ENCODE data around the gene COL19A1. TPM values are rescaled to one million over a fixed set of nuclear protein-coding genes. Genes with fewer than 3 reads are reported as not detected.
"Not testable (repeated sequence)": the region's sequence is repeated elsewhere in the genome, so short reads cannot be mapped to it uniquely, and the experiment has no call there.

COL19A1 gene
- total and polyA plus RNA-seq, 9 donors = 0.61 to 11.1 (median 2.8) TPM

DNA sequence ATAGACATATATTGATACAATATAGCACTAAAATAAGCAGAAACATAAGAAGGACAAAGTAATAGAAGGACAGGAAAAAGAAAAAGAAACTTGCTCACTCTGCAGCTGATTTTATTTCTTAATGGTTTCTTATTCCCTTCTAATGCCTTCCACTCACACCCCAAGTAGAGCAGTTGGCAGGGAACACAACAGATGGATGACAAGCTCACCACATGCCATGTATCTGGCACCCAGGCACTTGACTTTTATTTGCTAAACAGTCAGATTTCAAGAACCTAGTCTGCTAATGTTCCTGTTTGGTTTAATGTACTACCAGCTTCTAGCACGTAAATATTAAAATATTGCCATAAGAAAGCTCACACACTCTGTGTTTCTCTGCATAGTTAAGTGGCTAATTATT is 87.1 kb downstream of the COL19A1 start:
- H3K27ac ChIP-seq (ENCODE audit: low read length) = no peak overlapping the region

DNA sequence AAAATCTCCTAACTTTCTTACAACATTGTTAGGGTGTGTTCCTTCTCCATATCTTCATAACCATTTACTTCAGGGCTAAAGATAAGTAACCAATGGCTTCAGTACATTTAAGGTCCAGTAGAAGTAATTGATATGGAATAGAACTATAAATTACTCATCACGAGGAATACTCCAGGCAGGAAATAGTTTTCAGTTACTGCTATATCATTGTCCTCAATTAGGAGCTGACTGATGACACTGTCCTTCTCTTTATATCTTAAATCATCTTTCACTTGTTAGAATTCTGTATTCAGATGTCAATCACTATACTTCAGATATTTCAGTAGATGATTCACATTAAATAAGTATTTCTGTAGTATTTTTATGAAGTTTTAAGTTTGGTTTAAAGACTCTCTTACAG is 88.4 kb downstream of the COL19A1 start:
- H3K36me3 ChIP-seq (ENCODE audit: control insufficient read depth, insufficient read depth, low read length) = no peaks in the 10 kb centered on the region
- H3K27ac ChIP-seq (ENCODE audit: low read length) = no peak overlapping the region
- H3K27me3 ChIP-seq (ENCODE audit: control insufficient read depth, insufficient read depth, low read length) = no peaks in the 10 kb centered on the region
- peaks cover 3% of the 10 kb centered on the region for H3K4me1 ChIP-seq (ENCODE audit: control insufficient read depth, insufficient read depth, low read length)
- H3K4me3 ChIP-seq (ENCODE audit: low read length) = no peak overlapping the region
- no peak for DNase-seq
- WGBS (ENCODE audit: insufficient coverage) = no CpG with 5 or more reads among the region's 1 CpG
- no peaks in the 10 kb centered on the region for H3K9me3 ChIP-seq (replicated peaks; ENCODE audit: control insufficient read depth, low read depth, low read length)

More for the DNA sequence above, 87.1 kb downstream of the COL19A1 start:
- no CpG with 5 or more reads among the region's 1 CpG for whole genome bisulfite sequencing (ENCODE audit: insufficient coverage)
- no peaks in the 10 kb centered on the region for H3K36me3 ChIP-seq (ENCODE audit: control insufficient read depth, insufficient read depth, low read length)
- no peaks in the 10 kb centered on the region for H3K9me3 ChIP-seq (replicated peaks; ENCODE audit: control insufficient read depth, low read depth, low read length)
- peaks cover 3% of the 10 kb centered on the region for H3K4me1 ChIP-seq (ENCODE audit: control insufficient read depth, insufficient read depth, low read length)
- no peak overlapping the region for H3K4me3 ChIP-seq (ENCODE audit: low read length)
- DNase-seq = peak; percentile 49
- H3K27me3 ChIP-seq (ENCODE audit: control insufficient read depth, insufficient read depth, low read length) = no peaks in the 10 kb centered on the region

DNA sequence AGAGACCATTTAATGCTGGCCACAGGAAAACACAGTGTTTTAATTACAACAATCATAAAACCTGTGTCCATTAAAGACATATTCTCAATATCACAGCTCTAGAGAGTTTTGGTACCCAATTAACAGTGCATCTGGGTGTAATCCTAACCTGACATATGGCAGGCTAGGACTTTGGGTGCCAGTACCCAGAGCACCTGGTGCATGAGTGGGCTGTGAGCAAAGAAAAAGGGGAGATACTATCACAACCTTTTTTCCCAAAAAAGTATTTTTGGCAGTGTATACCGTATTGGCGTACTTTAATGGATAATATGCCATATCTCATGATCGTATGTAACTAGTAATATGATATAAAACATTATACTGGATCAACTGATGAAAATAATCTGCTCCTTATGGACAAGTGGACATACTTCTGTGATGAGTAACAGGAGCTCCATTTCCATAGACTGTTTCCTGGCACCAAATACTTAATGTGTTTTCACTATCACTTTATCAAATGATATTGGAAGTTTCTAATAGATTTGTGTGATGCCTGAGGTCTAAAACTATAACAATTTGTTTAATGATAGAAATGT is 91.7 kb downstream of the COL19A1 start:
- no CpG with 5 or more reads among the region's 3 CpGs for WGBS (ENCODE audit: insufficient coverage)
- H3K27ac ChIP-seq (ENCODE audit: low read length) = no peak overlapping the region
- no peaks in the 10 kb centered on the region for H3K27me3 ChIP-seq (ENCODE audit: control insufficient read depth, insufficient read depth, low read length)
- H3K4me1 ChIP-seq (ENCODE audit: control insufficient read depth, insufficient read depth, low read length) = peaks cover 8% of the 10 kb centered on the region
- H3K4me3 ChIP-seq (ENCODE audit: low read length) = no peak overlapping the region
- no peaks in the 10 kb centered on the region for H3K36me3 ChIP-seq (ENCODE audit: control insufficient read depth, insufficient read depth, low read length)
- no peaks in the 10 kb centered on the region for H3K9me3 ChIP-seq (replicated peaks; ENCODE audit: control insufficient read depth, low read depth, low read length)
- DNase-seq = peak; percentile 32

DNA sequence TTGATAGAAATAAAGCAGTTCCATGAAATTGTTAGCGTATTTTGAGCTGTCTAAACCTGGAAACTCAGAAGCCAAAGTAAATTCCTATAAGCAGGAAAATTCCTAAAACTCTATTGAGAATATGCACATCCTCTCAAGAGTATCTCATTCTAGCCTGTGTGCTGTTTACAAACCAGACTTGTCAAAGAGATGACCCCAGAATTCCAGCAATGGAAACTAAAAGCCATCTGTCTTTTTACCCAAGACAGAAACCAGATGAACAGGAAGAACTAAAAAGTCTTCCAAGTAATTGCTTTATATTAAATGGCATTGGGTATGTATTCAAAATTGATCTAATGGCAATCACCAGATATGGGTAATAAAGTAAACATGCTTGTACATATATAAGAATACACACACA is 92.6 kb downstream of the COL19A1 start:
- Histone ChIP-seq H3K27me3 (ENCODE audit: control insufficient read depth, insufficient read depth, low read length) (no peaks in the 10 kb centered on the region), H3K27ac (ENCODE audit: low read length) (no peak overlapping the region), H3K4me1 (ENCODE audit: control insufficient read depth, insufficient read depth, low read length) (peaks cover 8% of the 10 kb centered on the region), H3K36me3 (ENCODE audit: control insufficient read depth, insufficient read depth, low read length) (no peaks in the 10 kb centered on the region), H3K9me3 (replicated peaks; ENCODE audit: control insufficient read depth, low read depth, low read length) (no peaks in the 10 kb centered on the region), H3K4me3 (ENCODE audit: low read length) (no peak overlapping the region)
- peak; percentile 9 for DNase-seq
- WGBS (ENCODE audit: insufficient coverage) = no CpG with 5 or more reads among the region's 1 CpG

DNA sequence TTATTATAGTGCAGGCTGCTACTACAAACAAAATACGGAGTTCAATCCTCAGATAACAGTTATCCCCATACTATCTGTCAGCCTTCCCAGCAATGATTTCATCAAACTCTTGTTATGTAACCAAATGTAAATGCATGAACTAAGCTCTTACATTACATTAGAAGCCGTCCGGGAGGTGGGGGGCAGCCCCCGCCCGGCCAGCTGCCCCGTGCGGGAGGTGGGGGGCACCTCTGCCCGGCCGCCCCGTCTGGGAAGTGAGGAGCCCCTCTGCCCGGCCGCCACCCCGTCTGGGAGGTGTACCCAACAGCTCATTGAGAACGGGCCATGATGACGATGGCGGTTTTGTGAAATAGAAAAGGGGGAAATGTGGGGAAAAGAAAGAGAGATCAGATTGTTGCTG is 99.6 kb downstream of the COL19A1 start:
- not testable (repeated sequence) for H3K4me1 ChIP-seq (ENCODE audit: control insufficient read depth, insufficient read depth, low read length); H3K36me3 ChIP-seq (ENCODE audit: control insufficient read depth, insufficient read depth, low read length)
- WGBS (ENCODE audit: insufficient coverage) = 97% methylated on average over 11 of the region's 16 CpGs

DNA sequence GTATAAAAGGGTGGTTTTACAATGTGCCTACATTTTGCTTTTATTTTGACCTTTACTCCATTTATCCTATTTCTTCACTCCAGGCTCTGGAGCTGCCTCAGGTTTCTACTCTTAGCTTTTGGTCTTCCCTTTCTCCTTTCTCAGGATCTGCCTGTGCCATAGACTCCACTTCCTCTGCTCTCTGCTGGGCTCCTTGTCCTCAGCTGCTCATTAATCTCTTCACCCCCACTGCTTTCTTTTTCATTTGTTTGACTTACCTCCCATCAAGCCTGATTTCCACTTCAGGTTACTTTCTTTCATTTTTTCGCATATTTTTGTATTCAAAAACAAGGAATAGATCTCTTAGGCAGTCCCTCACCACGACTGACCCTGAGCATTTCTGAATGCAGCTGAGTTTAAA is 106.8 kb downstream of the COL19A1 start:
- H3K36me3 ChIP-seq (ENCODE audit: control insufficient read depth, insufficient read depth, low read length) = no peaks in the 10 kb centered on the region
- peaks cover 2% of the 10 kb centered on the region for H3K4me1 ChIP-seq (ENCODE audit: control insufficient read depth, insufficient read depth, low read length)
- no peak overlapping the region for H3K27ac ChIP-seq (ENCODE audit: low read length)
- no CpG with 5 or more reads among the region's 2 CpGs for WGBS (ENCODE audit: insufficient coverage)
- H3K9me3 ChIP-seq (replicated peaks; ENCODE audit: control insufficient read depth, low read depth, low read length) = no peaks in the 10 kb centered on the region
- DNase-seq = no peak
- no peak overlapping the region for H3K4me3 ChIP-seq (ENCODE audit: low read length)
- H3K27me3 ChIP-seq (ENCODE audit: control insufficient read depth, insufficient read depth, low read length) = no peaks in the 10 kb centered on the region

More for the DNA sequence above, 99.6 kb downstream of the COL19A1 start:
- not testable (repeated sequence) for H3K27ac ChIP-seq (ENCODE audit: low read length); H3K27me3 ChIP-seq (ENCODE audit: control insufficient read depth, insufficient read depth, low read length); H3K9me3 ChIP-seq (replicated peaks; ENCODE audit: control insufficient read depth, low read depth, low read length); H3K4me3 ChIP-seq (ENCODE audit: low read length); DNase-seq

DNA sequence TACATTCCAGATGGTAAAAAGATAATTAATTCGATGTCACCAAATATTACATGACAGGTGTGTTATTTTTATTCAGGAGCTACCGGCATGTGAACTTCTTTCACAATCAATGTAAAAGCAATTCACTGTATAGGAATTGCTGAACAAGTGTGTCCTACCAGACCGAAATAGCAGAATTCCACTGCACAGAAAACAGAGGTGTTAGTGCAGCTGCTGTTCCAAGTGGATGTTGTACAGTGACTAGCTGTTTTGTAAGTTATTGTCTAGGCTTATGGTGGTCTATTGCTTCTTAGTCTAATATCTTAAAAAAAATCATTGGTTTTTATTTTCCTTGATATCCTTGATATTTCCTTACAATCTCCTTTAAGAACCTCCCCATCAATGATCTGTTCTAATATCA is 107.4 kb downstream of the COL19A1 start:
- Histone ChIP-seq H3K36me3 (ENCODE audit: control insufficient read depth, insufficient read depth, low read length) (no peaks in the 10 kb centered on the region), H3K9me3 (replicated peaks; ENCODE audit: control insufficient read depth, low read depth, low read length) (no peaks in the 10 kb centered on the region), H3K27ac (ENCODE audit: low read length) (no peak overlapping the region), H3K4me1 (ENCODE audit: control insufficient read depth, insufficient read depth, low read length) (peaks cover 2% of the 10 kb centered on the region), H3K4me3 (ENCODE audit: low read length) (no peak overlapping the region), H3K27me3 (ENCODE audit: control insufficient read depth, insufficient read depth, low read length) (no peaks in the 10 kb centered on the region)
- no peak for DNase-seq
- WGBS (ENCODE audit: insufficient coverage) = no CpG with 5 or more reads among the region's 3 CpGs

DNA sequence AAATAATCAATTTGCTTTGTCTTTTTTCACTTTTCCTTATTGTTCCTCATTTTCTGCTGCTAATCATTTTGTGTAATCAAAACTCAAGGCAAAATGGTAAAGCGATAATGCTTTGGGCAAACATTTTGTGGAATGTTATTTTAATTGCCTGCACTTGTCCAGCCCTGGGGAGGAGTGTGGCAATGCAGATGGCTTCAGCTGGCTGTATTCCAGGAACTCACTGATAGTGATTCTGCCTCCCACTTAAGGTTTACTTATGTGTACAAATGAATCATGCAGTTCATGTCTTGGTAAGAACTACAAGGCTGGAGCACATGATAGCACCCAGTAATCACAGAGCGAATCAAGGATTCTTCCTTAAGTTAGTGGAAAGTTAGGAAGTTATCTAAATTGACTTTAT is 107.8 kb downstream of the COL19A1 start:
- Histone ChIP-seq H3K9me3 (replicated peaks; ENCODE audit: control insufficient read depth, low read depth, low read length) (no peaks in the 10 kb centered on the region), H3K27ac (ENCODE audit: low read length) (no peak overlapping the region), H3K4me1 (ENCODE audit: control insufficient read depth, insufficient read depth, low read length) (peaks cover 2% of the 10 kb centered on the region), H3K36me3 (ENCODE audit: control insufficient read depth, insufficient read depth, low read length) (no peaks in the 10 kb centered on the region), H3K4me3 (ENCODE audit: low read length) (no peak overlapping the region), H3K27me3 (ENCODE audit: control insufficient read depth, insufficient read depth, low read length) (no peaks in the 10 kb centered on the region)
- WGBS (ENCODE audit: insufficient coverage) = no CpG with 5 or more reads among the region's 2 CpGs
- DNase-seq = peak; percentile 48

DNA sequence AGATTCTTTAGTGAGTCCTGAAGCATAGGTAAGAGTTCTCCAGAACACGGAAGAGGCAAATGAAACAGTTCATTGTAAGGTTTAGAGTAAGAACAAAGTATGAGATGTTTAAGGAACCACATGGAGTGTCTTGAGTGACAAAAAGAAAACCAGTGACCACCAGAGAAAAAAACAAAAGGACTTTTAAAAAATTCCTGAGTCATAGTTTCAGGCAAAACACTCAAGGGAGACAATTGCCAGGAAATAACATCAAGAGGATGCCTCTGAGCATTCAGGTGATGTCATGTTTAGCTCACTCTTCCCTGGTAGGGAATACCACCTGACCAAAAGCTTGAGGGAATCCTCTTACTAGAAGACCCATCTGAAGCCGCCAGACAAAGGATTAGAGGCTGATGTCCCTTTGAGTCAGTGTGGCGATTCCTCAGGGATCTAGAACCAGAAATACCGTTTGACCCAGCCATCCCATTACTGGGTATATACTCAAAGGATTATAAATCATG is 110.3 kb downstream of the COL19A1 start:
- H3K36me3 ChIP-seq (ENCODE audit: control insufficient read depth, insufficient read depth, low read length) = no peaks in the 10 kb centered on the region
- H3K9me3 ChIP-seq (replicated peaks; ENCODE audit: control insufficient read depth, low read depth, low read length) = no peaks in the 10 kb centered on the region
- no peak overlapping the region for H3K4me3 ChIP-seq (ENCODE audit: low read length)
- H3K27ac ChIP-seq (ENCODE audit: low read length) = no peak overlapping the region
- DNase-seq = no peak
- H3K27me3 ChIP-seq (ENCODE audit: control insufficient read depth, insufficient read depth, low read length) = no peaks in the 10 kb centered on the region
- peaks cover 2% of the 10 kb centered on the region for H3K4me1 ChIP-seq (ENCODE audit: control insufficient read depth, insufficient read depth, low read length)
- 100% methylated on average over 1 of the region's 4 CpGs for WGBS (ENCODE audit: insufficient coverage)

DNA sequence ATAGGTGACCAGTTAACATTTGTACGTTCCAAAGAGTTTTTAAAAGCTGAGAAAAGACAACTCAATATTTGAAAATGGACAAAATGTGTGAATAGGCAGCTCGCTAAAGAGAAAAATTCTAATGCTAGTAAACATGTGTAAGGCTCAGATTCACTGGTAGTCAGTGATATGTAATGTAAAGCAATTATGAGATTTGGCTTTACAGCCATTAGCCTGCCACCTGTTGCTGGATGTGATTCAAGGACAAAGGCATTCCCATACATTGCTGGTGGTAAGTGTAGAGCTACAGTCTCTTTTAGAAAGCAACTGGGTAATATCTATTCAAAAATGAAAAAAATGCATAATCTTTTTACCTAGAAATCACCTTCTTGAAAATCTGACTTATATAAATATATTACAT is 114.3 kb downstream of the COL19A1 start:
- peak; percentile 37 for DNase-seq
- H3K4me1 ChIP-seq (ENCODE audit: control insufficient read depth, insufficient read depth, low read length) = no peaks in the 10 kb centered on the region
- 61% methylated on average over 2 of the region's 2 CpGs for WGBS (ENCODE audit: insufficient coverage)
- H3K36me3 ChIP-seq (ENCODE audit: control insufficient read depth, insufficient read depth, low read length) = no peaks in the 10 kb centered on the region
- H3K9me3 ChIP-seq (replicated peaks; ENCODE audit: control insufficient read depth, low read depth, low read length) = no peaks in the 10 kb centered on the region
- no peak overlapping the region for H3K27ac ChIP-seq (ENCODE audit: low read length)
- no peaks in the 10 kb centered on the region for H3K27me3 ChIP-seq (ENCODE audit: control insufficient read depth, insufficient read depth, low read length)
- H3K4me3 ChIP-seq (ENCODE audit: low read length) = no peak overlapping the region

DNA sequence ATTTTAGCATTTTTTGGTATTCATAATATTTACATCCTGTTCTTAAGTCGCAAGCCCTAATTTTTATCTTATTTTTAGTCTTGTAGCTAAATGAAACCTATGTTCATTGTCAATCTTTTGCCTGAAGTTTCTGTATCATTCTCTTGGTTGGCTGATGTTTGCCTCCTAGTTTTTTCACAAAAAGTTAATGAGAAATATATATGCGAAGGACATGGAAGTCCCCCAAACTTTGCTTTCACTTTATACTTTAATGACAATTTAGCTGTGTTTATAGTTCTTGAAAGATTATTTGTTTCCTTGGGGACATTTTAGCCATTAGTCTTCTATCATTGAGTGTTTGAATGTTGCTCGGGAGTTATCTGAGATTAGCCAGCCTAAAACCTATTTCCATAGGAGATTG is 118.2 kb downstream of the COL19A1 start:
- DNase-seq = no peak
- no peaks in the 10 kb centered on the region for H3K27me3 ChIP-seq (ENCODE audit: control insufficient read depth, insufficient read depth, low read length)
- WGBS (ENCODE audit: insufficient coverage) = no CpG with 5 or more reads among the region's 3 CpGs
- H3K36me3 ChIP-seq (ENCODE audit: control insufficient read depth, insufficient read depth, low read length) = no peaks in the 10 kb centered on the region
- no peaks in the 10 kb centered on the region for H3K4me1 ChIP-seq (ENCODE audit: control insufficient read depth, insufficient read depth, low read length)
- H3K9me3 ChIP-seq (replicated peaks; ENCODE audit: control insufficient read depth, low read depth, low read length) = no peaks in the 10 kb centered on the region
- no peak overlapping the region for H3K4me3 ChIP-seq (ENCODE audit: low read length)
- H3K27ac ChIP-seq (ENCODE audit: low read length) = no peak overlapping the region
